HG03097 (cell line): Measurements from ENCODE around the gene FBXO24.

ENCODE experiments used
- ATAC-seq: cut with Tn5 transposase; IDR thresholded peaks from one replicate; pipeline ENCODE4 v1.9.1; 2021; ENCODE audit not compliant: unreplicated experiment, low FRiP score

FBXO24 gene

DNA sequence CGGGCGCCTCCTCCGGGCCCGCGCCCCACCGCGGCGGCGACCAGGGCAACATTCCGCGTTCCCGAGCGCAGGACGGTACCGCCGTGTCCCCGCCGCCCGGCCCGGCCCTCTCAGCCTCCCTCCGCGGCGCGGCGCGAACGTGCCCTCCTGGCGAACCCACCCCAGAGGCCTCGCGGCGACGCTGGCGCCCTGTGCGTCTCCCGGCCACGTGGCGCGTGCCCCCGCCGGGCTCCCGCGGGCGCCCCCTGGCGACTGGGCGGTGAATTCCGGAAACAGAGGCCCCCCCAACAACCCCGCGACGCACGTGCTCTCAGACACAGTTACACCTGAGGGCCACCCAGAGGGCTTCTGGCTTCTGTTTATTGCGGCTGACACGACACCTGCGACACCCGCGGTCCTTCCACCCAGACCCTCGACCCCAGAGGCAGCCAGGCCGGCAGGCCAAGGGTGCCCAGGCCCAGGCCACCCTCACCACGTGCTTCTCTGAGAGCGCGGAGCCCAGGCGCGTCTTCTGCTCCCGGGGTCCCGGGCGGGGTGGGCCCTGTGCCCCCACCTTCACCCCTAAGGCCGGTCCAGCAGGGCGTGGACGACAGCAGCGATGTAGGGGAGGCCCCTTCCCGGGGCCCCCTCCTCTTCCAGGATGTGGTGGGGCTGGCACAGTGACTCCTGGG is 12.3 kb upstream of the FBXO24 start, which contains the start of gene SAP25:
Gene SAP25, minus strand, starts transcription at position 210 of the 671 bp plus-strand sequence. Its CDS starts 158 bp downstream, at position 52.
- no peak for ATAC-seq

- no peak for ATAC-seq
Observed at GRCh38 chr7:100574362-100575205, 11.5 kb upstream of the FBXO24 start.

DNA sequence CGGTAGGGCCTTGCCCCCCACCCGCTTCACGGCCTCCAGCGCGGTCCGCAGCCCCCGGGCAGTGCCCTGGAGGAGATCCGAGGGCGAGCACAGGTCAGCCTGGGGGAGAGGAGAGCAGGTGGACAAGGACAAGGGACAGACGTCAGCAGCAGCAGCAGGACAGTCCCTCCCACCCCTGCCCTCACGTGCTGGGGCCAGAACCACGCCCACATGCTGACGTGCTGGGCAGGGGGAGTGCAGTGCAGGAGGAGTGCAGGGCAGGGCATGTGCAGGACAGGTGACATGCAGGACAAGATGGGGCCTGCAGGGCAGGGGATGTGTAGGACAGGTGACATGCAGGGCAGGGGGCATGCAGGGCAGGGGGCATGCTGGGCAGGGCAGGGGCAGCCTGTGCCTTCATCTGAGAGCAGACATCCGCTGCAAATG is 10.9 kb upstream of the FBXO24 start:
- ATAC-seq = no peak

DNA sequence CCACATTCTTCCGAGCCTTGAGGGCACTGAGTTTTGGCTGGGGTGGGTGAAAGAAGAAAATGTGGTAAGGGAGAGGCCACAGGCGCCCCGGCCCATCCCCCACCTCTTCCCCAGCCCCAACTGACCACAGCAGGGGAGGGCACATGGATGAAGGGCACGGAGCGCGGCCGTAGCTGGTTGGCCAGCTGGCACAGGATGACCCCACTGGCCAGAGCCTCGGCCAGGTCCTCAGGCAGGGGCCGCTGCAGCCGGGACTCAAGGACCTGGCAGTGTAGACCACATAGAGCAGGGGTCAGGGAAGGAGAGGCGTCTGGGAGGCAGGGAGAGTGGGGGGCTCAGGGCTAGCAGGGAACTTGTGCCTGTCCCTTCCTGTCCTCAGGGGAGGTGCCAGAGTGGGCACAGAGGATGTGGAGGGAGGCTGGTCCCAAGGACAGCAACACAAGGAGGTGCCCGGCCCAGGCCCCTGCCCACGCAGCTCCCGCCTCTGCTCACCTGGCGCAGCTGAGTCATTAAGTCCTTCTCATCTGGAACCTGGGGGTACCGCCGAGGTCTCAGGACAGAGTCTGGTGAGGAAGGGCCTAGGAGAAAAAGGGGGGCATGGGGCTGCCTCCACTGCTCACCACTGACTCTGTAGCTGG is 10.3 kb upstream of the FBXO24 start:
- ATAC-seq = no peak

DNA sequence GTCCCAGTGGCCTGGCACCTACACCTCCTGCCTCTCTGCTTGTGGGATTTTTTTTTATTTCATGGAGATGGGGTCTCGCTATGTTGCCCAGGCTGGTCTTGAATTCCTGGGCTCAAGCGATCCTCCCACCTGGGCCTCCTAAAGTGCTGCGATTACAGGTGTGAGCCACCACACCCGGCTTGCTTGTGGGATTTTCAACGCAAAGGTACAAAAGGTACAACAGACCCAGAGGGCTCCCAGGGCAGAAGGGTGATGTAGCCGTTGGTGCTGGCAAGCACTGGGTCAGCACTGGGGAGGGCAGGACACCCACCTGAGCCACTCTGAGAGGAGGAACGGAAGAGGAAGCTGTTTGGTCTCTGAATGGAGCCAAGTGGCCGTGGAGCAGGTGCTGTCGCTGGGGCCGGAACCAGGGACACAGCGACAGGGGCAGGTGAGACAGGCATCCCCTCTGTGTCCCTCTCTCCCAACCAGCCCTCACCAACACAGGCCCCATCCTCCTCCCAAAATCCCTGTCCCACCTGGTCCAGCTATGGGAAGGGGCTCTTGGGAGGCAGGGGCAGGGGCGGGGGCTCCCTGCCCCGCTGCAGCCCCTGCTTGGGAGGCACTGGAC is 9.6 kb upstream of the FBXO24 start:
- no peak for ATAC-seq

DNA sequence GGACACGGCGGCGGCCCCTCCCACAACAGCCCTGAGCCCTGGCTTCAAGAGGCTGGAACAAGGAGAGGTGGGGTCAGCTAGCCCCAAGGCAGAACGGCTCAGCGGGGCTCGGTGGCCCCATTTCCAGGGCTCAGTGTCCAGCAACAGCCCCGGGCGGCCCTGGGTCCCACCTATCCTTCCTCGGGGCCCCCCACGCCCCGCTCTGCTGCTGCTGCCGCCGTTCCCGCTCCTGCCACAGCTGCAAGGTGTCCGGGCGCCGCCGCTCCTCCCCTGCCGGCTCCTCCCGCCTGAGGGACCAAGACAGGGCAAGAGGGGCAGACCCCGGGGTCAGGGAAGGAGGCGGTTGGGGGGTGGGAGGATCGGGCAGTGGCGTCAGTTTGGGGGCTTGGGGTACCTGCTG is 9.0 kb upstream of the FBXO24 start:
- no peak for ATAC-seq

- no peak for ATAC-seq
Observed at GRCh38 chr7:100577507-100577906, 8.6 kb upstream of the FBXO24 start.

- no peak for ATAC-seq
Observed at GRCh38 chr7:100578246-100579183, 7.6 kb upstream of the FBXO24 start.

DNA sequence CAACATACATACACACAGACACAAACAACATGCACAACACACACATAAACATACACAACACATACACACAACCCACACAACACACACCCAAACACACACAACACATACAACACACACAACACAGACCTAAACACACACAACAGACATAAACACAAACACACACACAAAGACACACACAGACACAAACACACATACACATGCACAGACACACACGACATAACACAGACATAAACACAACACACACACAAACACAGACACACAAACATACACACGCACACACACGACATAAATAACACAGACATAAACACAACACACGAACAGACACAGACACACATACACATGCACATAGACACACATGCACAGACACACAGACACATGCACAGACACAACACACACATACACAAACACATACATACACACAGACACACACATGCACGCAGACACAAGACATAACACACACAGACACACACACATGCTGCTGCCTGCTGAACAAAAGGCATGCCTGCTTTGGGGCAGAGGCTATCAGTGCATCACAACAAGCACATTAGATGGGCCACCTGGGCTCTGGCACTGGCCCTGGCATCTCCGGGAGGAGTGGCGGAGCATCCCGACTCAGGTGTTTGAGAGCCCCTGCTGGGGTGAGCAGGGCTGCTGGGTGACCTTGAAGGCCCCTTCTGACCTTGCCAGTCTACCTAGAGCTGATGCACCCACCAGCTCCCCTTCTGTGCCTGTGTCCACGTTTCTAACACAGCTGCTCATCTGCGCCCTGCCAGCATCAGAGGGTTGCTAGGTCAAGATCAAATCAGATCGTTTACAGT is 5.5 kb upstream of the FBXO24 start:
- ATAC-seq = no peak

GRCh38 chr7:100582041-100582579 is 4.0 kb upstream of the FBXO24 start:
- ATAC-seq = no peak

DNA sequence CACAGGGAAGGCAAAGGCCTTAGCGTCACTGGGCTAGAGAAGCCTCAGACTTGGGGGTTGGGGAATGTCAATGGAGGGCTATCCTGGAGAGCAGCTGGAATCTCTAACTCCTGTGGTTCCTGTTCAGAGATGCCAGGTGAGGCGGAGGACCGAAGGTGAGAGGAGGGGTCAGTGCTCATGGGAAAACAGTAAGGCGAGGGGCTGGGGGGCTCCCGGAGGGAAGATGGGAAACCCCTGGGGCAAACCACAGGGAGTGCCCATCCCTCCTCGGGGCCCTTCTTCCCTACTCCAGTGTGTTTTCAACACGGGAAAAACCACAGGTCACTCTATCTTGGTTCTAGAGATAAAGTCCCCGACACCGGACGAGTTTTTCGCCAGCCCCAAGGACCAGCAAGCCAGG is 3.5 kb upstream of the FBXO24 start:
- ATAC-seq = no peak

GRCh38 chr7:100583132-100584053 is 2.7 kb upstream of the FBXO24 start:
- no peak for ATAC-seq

DNA sequence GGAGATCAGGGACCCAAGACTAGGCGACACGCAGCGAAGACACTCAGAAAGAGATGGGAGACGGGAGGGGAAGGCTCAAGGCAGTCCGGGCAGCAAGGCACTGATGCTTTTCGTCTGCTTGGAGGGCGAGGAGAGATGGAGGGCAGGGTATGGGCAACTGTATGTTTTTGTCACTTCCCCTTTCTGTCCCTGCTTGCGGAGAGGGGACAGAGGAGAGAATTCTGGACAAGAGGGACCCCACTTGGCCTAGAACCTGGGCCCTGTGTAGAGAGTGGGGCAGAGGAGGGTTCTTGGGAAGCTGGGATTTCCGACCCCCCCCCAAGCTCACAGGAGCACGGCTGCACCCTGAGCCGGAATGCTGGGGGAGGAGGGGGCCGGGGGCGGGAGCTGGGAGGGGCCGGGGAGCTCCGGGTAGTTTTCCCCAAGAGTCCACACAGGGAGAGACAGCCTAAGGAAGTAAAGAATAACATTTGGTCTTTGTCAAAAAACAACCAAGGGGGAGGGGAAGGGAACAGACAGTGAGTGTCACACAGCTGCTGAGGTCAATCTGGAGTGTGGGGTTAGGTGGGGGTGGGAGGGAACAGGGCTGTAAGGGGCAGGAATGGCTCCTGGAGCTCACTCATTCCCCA is 2.0 kb upstream of the FBXO24 start:
- ATAC-seq = no peak

DNA sequence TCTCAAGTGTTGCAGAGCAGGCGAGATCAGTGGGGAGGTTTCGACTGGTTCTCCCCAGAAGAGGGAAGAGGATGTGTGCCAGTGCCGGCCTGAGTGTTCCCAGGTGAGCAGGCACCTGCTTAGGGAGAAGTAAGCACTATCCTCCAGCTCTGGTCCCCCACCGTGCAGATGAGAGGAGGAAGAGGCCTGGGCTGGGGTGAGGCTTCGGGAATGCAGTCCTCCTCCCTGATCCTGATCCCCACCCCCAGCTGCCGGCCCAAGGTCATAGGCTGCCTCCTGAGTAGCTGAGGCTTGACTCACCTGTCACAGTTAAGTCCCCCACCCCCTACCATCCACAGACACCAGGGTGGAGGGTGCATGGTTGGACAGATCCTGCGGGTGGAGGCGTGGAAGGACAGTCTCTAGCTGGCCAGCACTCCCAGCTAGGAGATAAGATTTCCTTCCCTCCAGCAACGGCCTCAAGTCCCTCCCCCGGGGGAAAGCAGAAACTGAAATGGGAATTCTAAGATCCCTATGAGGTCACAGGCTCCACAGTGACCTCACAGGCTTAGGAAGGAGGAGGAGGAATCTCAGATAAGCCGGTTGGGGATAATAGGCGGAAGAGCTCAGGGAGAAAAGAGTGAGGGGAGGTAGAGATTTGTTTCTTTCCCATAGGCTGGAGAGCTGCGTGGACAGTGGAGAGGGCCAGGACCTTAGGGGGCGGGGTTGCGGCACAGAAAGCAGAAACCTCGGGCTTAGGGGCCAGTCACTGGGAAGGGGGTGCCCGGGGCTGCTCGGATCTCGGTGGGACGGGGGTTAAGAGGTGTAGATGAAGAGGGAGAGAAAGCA is 1.2 kb upstream of the FBXO24 start:
- ATAC-seq = no peak

DNA sequence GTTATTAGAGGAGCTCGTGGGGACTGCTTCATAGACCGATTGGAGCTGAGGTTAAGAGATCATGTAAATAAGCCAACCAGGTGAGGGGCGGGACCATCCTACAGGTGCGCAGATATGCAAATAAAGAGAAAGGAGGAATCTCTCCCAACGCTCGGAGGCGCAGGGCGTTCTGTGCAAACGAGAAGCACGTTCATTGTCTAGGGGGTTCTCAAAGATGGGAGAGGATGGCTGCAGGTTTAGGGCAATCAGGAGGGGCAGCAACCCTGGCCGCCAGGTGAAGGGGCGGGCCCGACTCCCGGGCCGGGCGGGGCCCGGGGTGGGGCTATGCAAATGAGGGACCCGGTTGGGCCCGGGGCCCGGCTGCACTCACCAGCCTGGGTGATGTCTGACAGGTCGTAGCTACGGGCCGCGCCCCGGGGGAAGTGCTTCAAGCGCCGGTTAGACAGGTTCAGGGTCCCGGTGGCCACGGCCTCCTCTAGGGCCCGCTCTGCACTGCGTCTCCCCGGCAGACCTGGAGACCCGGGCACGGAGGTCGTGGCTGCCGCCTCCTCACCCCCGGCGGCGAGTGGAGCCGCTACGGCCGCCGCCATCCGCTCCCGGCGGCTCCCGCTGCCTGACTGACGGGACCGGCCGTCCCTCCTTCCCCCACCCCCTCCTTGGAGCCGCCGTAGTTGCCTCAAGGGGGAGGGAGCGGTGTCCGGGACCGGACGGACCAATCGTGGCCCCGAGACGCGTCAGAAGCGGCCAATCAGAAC is 440 bp upstream of the FBXO24 start, which contains the start of gene LRCH4:
Gene LRCH4, minus strand, starts transcription at position 619 of the 755 bp plus-strand sequence. Its CDS starts 29 bp downstream, at position 590.
- peak; percentile 11 for ATAC-seq

DNA sequence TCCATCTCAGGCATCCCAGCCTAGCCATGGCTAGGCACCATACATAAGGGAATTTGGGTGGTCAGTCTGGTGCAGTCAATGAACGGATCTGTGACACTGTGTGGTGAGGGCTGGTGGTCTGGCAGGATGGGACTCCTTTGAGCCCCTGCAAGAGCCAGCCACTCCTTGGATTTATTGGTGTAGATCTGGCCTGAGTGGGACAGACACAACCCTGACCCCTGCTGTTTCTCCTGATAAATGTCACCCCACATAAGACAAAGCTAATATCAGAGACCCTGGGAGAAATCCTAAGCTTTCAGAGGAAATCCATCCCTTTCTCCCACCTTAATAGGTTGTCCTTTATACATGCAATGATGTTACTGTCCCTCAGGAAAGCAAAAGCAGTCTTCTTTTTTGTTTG is 2.3 kb downstream of the FBXO24 start:
- ATAC-seq = no peak
